SK-N-MC (cell line): ENCODE data around the gene GSG1L.

Experiments used
- EZH2 ChIP-seq: fragments of 200-600 bp; sonication (generic); IDR thresholded peaks from one replicate; pipeline ENCODE4 v1.6.1; 2017; ENCODE audit warnings: antibody characterized with exemption
- POLR2AphosphoS5 ChIP-seq: IDR thresholded peaks from 2 replicates; pipeline ENCODE4 v1.6.1; 2012; ENCODE audit warnings: mild to moderate bottlenecking, low read depth, low read length, borderline replicate concordance

GRCh38 chr16:27839419-27839818 lies 224.1 kb downstream of the GSG1L start:
- TF ChIP-seq POLR2AphosphoS5 (no peak), EZH2 (no peak)
